H1 (cell line): Measurements from ENCODE around the gene NPIPB6. TPM values are rescaled to one million over a fixed set of nuclear protein-coding genes. Genes with fewer than 3 reads are reported as not detected.

Experiments used
- CTCF ChIA-PET: fragments of 300-600 bp; sonication (Branson Sonifier 250); formaldehyde crosslinking; loops from one replicate; lab custom pipeline; 2021; ENCODE audit not compliant: partially characterized antibody; lab: Charles Lee
- POLR2A ChIA-PET: fragments of 300-600 bp; sonication (Branson Sonifier 250); formaldehyde crosslinking; loops from one replicate; lab custom pipeline; 2021; ENCODE audit warnings: inconsistent platforms; ENCODE audit not compliant: partially characterized antibody; lab: Charles Lee
- DNase-seq, 2 experiments: peaks; one replicate each; pipeline versions ENCODE4 v3.0.0 to v3.0.0-alpha.2; 2010 to 2022; ENCODE audit warnings: low spot score in 2 of 2, low read depth in 1 of 2, mixed read lengths in 1 of 2
- FAIRE-seq: peaks from 2 replicates; lab custom pipeline; 2011; peaks lifted over from hg19 to GRCh38; lab: Jason Lieb, UNC
- H2AFZ ChIP-seq: 2 replicates; pipeline ENCODE4 v1.8.1; 2012; ENCODE audit warnings: low read length, inconsistent platforms
- H2AK5ac ChIP-seq: 2 replicates; pipeline ENCODE4 v1.6.1; 2013; ENCODE audit warnings: low read depth, low read length
- H2BK120ac ChIP-seq: replicated peaks from 2 replicates; pipeline ENCODE3; 2013; ENCODE audit warnings: low read depth, low read length, inconsistent platforms
- H2BK12ac ChIP-seq: 2 replicates; pipeline ENCODE4 v1.6.1; 2013; ENCODE audit warnings: low read depth, low read length
- H2BK15ac ChIP-seq: 2 replicates; pipeline ENCODE4 v1.6.1; 2013; ENCODE audit warnings: low read length
- H2BK20ac ChIP-seq: 2 replicates; pipeline ENCODE4 v1.6.1; 2013; ENCODE audit warnings: low read length
- H2BK5ac ChIP-seq: 2 replicates; pipeline ENCODE4 v1.6.1; 2013; ENCODE audit warnings: low read depth, low read length
- H3K14ac ChIP-seq: 2 replicates; pipeline ENCODE4 v1.6.1; 2013; ENCODE audit warnings: inconsistent platforms; ENCODE audit not compliant: insufficient read length
- H3K18ac ChIP-seq: 2 replicates; pipeline ENCODE4 v1.6.1; 2013; ENCODE audit warnings: low read length; ENCODE audit errors: extremely low read depth
- H3K23ac ChIP-seq: 2 replicates; pipeline ENCODE4 v1.6.1; 2013; ENCODE audit warnings: inconsistent platforms; ENCODE audit not compliant: insufficient read length
- H3K23me2 ChIP-seq: 2 replicates; pipeline ENCODE4 v1.6.1; 2013; ENCODE audit warnings: low read depth, low read length
- H3K27ac ChIP-seq: 2 replicates; pipeline ENCODE4 v1.6.1; 2011; ENCODE audit warnings: low read depth, low read length, inconsistent platforms
- H3K27me3 ChIP-seq, 4 experiments: replicated peaks in 1 of 4; 1 replicate in 1 of 4; 2 replicates in 3 of 4; pipeline versions ENCODE4 v1.6.1 to v1.8.1; 2011 to 2013; ENCODE audit warnings: low read length in 3 of 4, mild to moderate bottlenecking in 3 of 4, inconsistent platforms in 2 of 4, mixed read lengths in 2 of 4, moderate library complexity in 1 of 4; ENCODE audit not compliant: control insufficient read depth in 3 of 4, insufficient read depth in 3 of 4; ENCODE audit errors: extremely low read depth in 1 of 4
- H3K36me3 ChIP-seq, 4 experiments: 2 replicates each; pipeline versions ENCODE4 v1.6.1 to v1.8.1; 2011 to 2013; ENCODE audit warnings: mild to moderate bottlenecking in 4 of 4, low read length in 3 of 4, moderate library complexity in 2 of 4, control low read depth in 1 of 4, inconsistent platforms in 1 of 4; ENCODE audit not compliant: insufficient read depth in 4 of 4, control insufficient read depth in 2 of 4
- H3K4ac ChIP-seq: replicated peaks from 2 replicates; pipeline ENCODE3; 2013; ENCODE audit warnings: low read length, low read depth, mixed read lengths, inconsistent platforms; ENCODE audit not compliant: insufficient read length
- H3K4me1 ChIP-seq, 4 experiments: replicated peaks in 1 of 4; 1 replicate in 1 of 4; 2 replicates in 3 of 4; pipeline versions ENCODE4 v1.6.1 to v1.8.1; 2011 to 2013; ENCODE audit warnings: low read length in 3 of 4, inconsistent platforms in 2 of 4, mixed read lengths in 1 of 4; ENCODE audit not compliant: insufficient read depth in 4 of 4, control insufficient read depth in 3 of 4
- H3K4me2 ChIP-seq, 2 experiments: 2 replicates each; pipeline versions ENCODE4 v1.6.1 to v1.8.1; 2011 to 2013; ENCODE audit warnings: low read depth in 2 of 2, low read length in 2 of 2, control low read depth in 1 of 2, inconsistent platforms in 1 of 2, mild to moderate bottlenecking in 1 of 2; ENCODE audit not compliant: insufficient read depth in 1 of 2
- H3K4me3 ChIP-seq, 4 experiments: fragments of 200-600, 300-600 bp in 1 of 4; sonication (generic), shearing (Covaris generic), sonication (Bioruptor Twin) in 1 of 4; 2 replicates each; pipeline versions ENCODE4 v1.5.1 to v1.8.1; 2011 to 2016; ENCODE audit warnings: low read length in 4 of 4, low read depth in 3 of 4, control low read depth in 2 of 4, inconsistent platforms in 2 of 4, mild to moderate bottlenecking in 2 of 4, mixed read lengths in 1 of 4, moderate library complexity in 1 of 4; ENCODE audit not compliant: insufficient read depth in 2 of 4; ENCODE audit errors: extremely low read depth in 1 of 4
- H3K56ac ChIP-seq: replicated peaks from 2 replicates; pipeline ENCODE3; 2013; ENCODE audit warnings: low read depth, mild to moderate bottlenecking, mixed read lengths, low read length, inconsistent platforms; ENCODE audit not compliant: insufficient read length
- H3K79me1 ChIP-seq: 2 replicates; pipeline ENCODE4 v1.6.1; 2013; ENCODE audit warnings: low read depth, low read length, control low read depth
- H3K79me2 ChIP-seq, 2 experiments: 2 replicates each; pipeline versions ENCODE4 v1.6.1 to v1.8.1; 2012 to 2013; ENCODE audit warnings: low read length in 2 of 2, mild to moderate bottlenecking in 2 of 2, inconsistent platforms in 1 of 2; ENCODE audit not compliant: insufficient read depth in 2 of 2, control insufficient read depth in 1 of 2
- H3K9ac ChIP-seq, 4 experiments: replicated peaks in 1 of 4; 1 replicate in 1 of 4; 2 replicates in 3 of 4; pipeline versions ENCODE4 v1.6.1 to v1.8.1; 2011 to 2013; ENCODE audit warnings: low read depth in 3 of 4, low read length in 3 of 4, control low read depth in 2 of 4, mild to moderate bottlenecking in 2 of 4, moderate library complexity in 2 of 4, inconsistent platforms in 1 of 4; ENCODE audit errors: extremely low read depth in 1 of 4
- H3K9me3 ChIP-seq, 2 experiments: 2 replicates each; pipeline versions ENCODE4 v1.6.1 to v1.8.1; 2012 to 2013; ENCODE audit warnings: mild to moderate bottlenecking in 2 of 2, moderate library complexity in 2 of 2, control low read depth in 1 of 2, inconsistent platforms in 1 of 2, low read depth in 1 of 2, low read length in 1 of 2, mixed read lengths in 1 of 2; ENCODE audit not compliant: insufficient read depth in 2 of 2
- H4K20me1 ChIP-seq, 2 experiments: replicated peaks in 1 of 2; 2 replicates each; pipeline versions ENCODE3 to v1.8.1; 2011 to 2013; ENCODE audit warnings: inconsistent platforms in 2 of 2, low read length in 2 of 2, mild to moderate bottlenecking in 1 of 2; ENCODE audit not compliant: insufficient read depth in 2 of 2, control insufficient read depth in 1 of 2
- H4K5ac ChIP-seq: 2 replicates; pipeline ENCODE4 v1.6.1; 2013; ENCODE audit warnings: low read length, low read depth, mixed read lengths, inconsistent platforms; ENCODE audit not compliant: insufficient read length
- H4K8ac ChIP-seq: 2 replicates; pipeline ENCODE4 v1.8.0; 2013; ENCODE audit warnings: mild to moderate bottlenecking, moderate library complexity, low read length, inconsistent platforms; ENCODE audit not compliant: insufficient read depth; ENCODE audit errors: extremely low read depth
- H4K91ac ChIP-seq: replicated peaks from 2 replicates; pipeline ENCODE3; 2013; ENCODE audit warnings: low read length, mixed read lengths, inconsistent platforms; ENCODE audit not compliant: insufficient read length
- JUN ChIP-seq: IDR thresholded peaks from 2 replicates; pipeline ENCODE4 v1.6.1; 2011; ENCODE audit warnings: low read depth, mild to moderate bottlenecking, improper control_type of control experiment, low read length
- POU5F1 ChIP-seq: IDR thresholded peaks from 2 replicates; pipeline ENCODE4 v1.6.1; 2011; ENCODE audit warnings: low read depth, mild to moderate bottlenecking, low read length, moderate library complexity
- RNF2 ChIP-seq: fragments of 200-900, 300-1000 bp; sonication (generic); IDR thresholded peaks from 2 replicates; pipeline ENCODE4 v1.7.1; 2016; ENCODE audit warnings: borderline replicate concordance, low read depth, mild to moderate bottlenecking, antibody characterized with exemption, low read length; ENCODE audit not compliant: poor library complexity, severe bottlenecking; ENCODE audit errors: missing control alignments
- SP4 ChIP-seq: IDR thresholded peaks from 2 replicates; pipeline ENCODE4 v1.6.1; 2012; ENCODE audit warnings: low read length, inconsistent platforms
- WGBS, 2 experiments: shearing (Covaris generic) in 1 of 2; methylation state at CpG; one replicate each; pipeline versions ENCODE4 v1.1.6 to v1.1.7; 2013 to 2015; ENCODE audit warnings: low lambda C conversion rate in 2 of 2, mixed read lengths in 2 of 2, inconsistent platforms in 1 of 2, low coverage in 1 of 2, missing lambda C conversion rate in 1 of 2; ENCODE audit not compliant: insufficient replicate concordance in 2 of 2, insufficient coverage in 1 of 2, insufficient read length in 1 of 2; ENCODE audit errors: extremely low coverage in 1 of 2, missing lambda C conversion rate in 1 of 2; 5-methylcytosine and 5-hydroxymethylcytosine counted together
- polyA plus RNA-seq, 7 experiments: library from polyadenylated mRNA; depleted of rRNA in 3 of 7; stranded (reverse) in 5 of 7; unstranded in 2 of 7; fragments of >200 nt in 5 of 7; fragments of 200-250 nt in 2 of 7; gene quantifications; 1 replicate in 5 of 7; 2 replicates in 1 of 7; 4 replicates in 1 of 7; pipeline versions ENCODE4 v1.2.1 to v1.2.3, GENCODE V29; 2011 to 2013; ENCODE audit warnings: missing spikeins in 2 of 7, mixed read lengths in 2 of 7
- total RNA-seq: library from RNA; stranded (reverse); fragmentation: NEBNext Ultra II Directional; extraction: Animal tissue kit (Norgen Biotek cat#: 25700); gene quantifications from 2 replicates; pipeline ENCODE4 v1.2.1, GENCODE V29; 2021

Gene NPIPB6
- total and polyA plus RNA-seq, 2 of the 8 experiments (the other 6 are each of a cell fraction or from before 2014, with no cell fraction given): 0.83 to 1.9 TPM

- H2BK5ac ChIP-seq: no peak overlapping the region
- no peak overlapping the region for H3K23ac ChIP-seq
- H3K23me2 ChIP-seq: no peaks in the 10 kb centered on the region
- H3K18ac ChIP-seq: no peak overlapping the region
- no peak overlapping the region for H2AFZ ChIP-seq
- no peak overlapping the region for H4K8ac ChIP-seq
- H3K4me1 ChIP-seq: peaks cover 3 to 21% (median 13%) of the 10 kb centered on the region in 4 experiments
- no peak overlapping the region for H2BK20ac ChIP-seq
- H3K27ac ChIP-seq: no peak overlapping the region
- 90% methylated on average over 6 of the region's 6 CpGs; no CpG with 5 or more reads in 1 of the 2 experiments for WGBS, 2 experiments
- H3K4me2 ChIP-seq: no peak overlapping the region
- H3K79me2 ChIP-seq: peaks cover 0 to 83% of the 10 kb centered on the region in 2 experiments
- no peak overlapping the region for H3K56ac ChIP-seq
- no peak overlapping the region for H3K4ac ChIP-seq
- H3K79me1 ChIP-seq: peaks cover 28% of the 10 kb centered on the region
- ChIA-PET CTCF (interaction anchor here (3.2 to 4.4 kb wide), 3 partner anchors 10 to 20 kb away, joined by 22 to 31 read pairs (median 29); no protein-coding TSS in a partner anchor), POLR2A (interaction anchor here (0.7 to 5.1 kb wide), 6 partner anchors 8 to 109 kb away, joined by 3 to 26 read pairs (median 4); partner anchors contain the start of gene SBK1)
- H4K91ac ChIP-seq: no peak overlapping the region
- no peak overlapping the region for H3K4me3 ChIP-seq
- no peak for TF ChIP-seq JUN
- TF ChIP-seq SP4: no peak
- no peak for TF ChIP-seq POU5F1
- TF ChIP-seq RNF2: no peak
- DNase-seq: no peak
- H3K14ac ChIP-seq: no peak overlapping the region
- no peak overlapping the region for H2BK15ac ChIP-seq
- H3K36me3 ChIP-seq: peaks cover 0 to 8% (median 3%) of the 10 kb centered on the region in 4 experiments; a peak in 2 of 8 replicates
- peaks cover 32 to 60% of the 10 kb centered on the region in 2 experiments for H4K20me1 ChIP-seq
- no peak overlapping the region for H2BK120ac ChIP-seq
- H3K27me3 ChIP-seq: no peaks in the 10 kb centered on the region
- no peak for FAIRE-seq
- H4K5ac ChIP-seq: no peak overlapping the region
- H3K9ac ChIP-seq: no peak overlapping the region
- no peak overlapping the region for H2BK12ac ChIP-seq
- H3K9me3 ChIP-seq: no peaks in the 10 kb centered on the region
- no peak overlapping the region for H2AK5ac ChIP-seq
Observed at GRCh38 chr16:28301154-28301553, 62.2 kb downstream of the NPIPB6 start.
